HepG2 (cell line): ENCODE measurements around the gene NAGA. TPM values are rescaled to one million over a fixed set of nuclear protein-coding genes. Genes with fewer than 3 reads are reported as not detected.
A peak's percentile ranks its signal among the peaks of the same experiment; 100 is the strongest.

ENCODE experiments used
- AHR ChIP-seq: IDR thresholded peaks from 2 replicates; pipeline ENCODE4 v1.6.1; 2018; ENCODE audit warnings: missing genetic modification reagents, missing compliant biosample characterization
- GFI1 ChIP-seq: sonication (generic); formaldehyde crosslinking; IDR thresholded peaks from 2 replicates; pipeline ENCODE4 v1.5.0; 2020; ENCODE audit warnings: missing genetic modification reagents, mild to moderate bottlenecking, borderline replicate concordance
- GZF1 ChIP-seq: sonication (generic); formaldehyde crosslinking; IDR thresholded peaks from 2 replicates; pipeline ENCODE4 v1.5.1; 2020; ENCODE audit warnings: mild to moderate bottlenecking, missing genetic modification reagents
- KLF16 ChIP-seq, 2 experiments: sonication (generic) in 1 of 2; formaldehyde crosslinking in 1 of 2; IDR thresholded peaks; 2 replicates each; pipeline versions ENCODE4 v1.6.1 to v1.8.0; 2016 to 2023; ENCODE audit warnings: missing genetic modification reagents in 2 of 2, missing compliant biosample characterization in 1 of 2
- NFKBIZ ChIP-seq: IDR thresholded peaks from 2 replicates; pipeline ENCODE4 v1.6.1; 2018; ENCODE audit warnings: missing genetic modification reagents, missing compliant biosample characterization
- PHF21A ChIP-seq: sonication (generic); formaldehyde crosslinking; IDR thresholded peaks from 2 replicates; pipeline ENCODE4 v1.5.0; 2020; ENCODE audit warnings: mild to moderate bottlenecking, missing genetic modification reagents
- RBFOX2 ChIP-seq: fragments of 200-400 bp; formaldehyde crosslinking; IDR thresholded peaks from 2 replicates; pipeline ENCODE4 v1.6.1; 2017; ENCODE audit warnings: low read depth, mild to moderate bottlenecking, low read length
- SPEN ChIP-seq: sonication (generic); formaldehyde crosslinking; IDR thresholded peaks from 2 replicates; pipeline ENCODE4 v1.5.1; 2020; ENCODE audit warnings: low read depth, mild to moderate bottlenecking, missing genetic modification reagents
- TBX2 ChIP-seq: sonication (generic); formaldehyde crosslinking; IDR thresholded peaks from 2 replicates; pipeline ENCODE4 v1.5.0; 2020; ENCODE audit warnings: missing genetic modification reagents, mild to moderate bottlenecking, borderline replicate concordance
- TOPORS ChIP-seq: sonication (generic); formaldehyde crosslinking; IDR thresholded peaks from 2 replicates; pipeline ENCODE4 v1.8.0; 2023; ENCODE audit warnings: mild to moderate bottlenecking, missing genetic modification reagents
- ZBTB26 ChIP-seq: IDR thresholded peaks from 2 replicates; pipeline ENCODE4 v1.6.1; 2016; ENCODE audit warnings: missing compliant biosample characterization, missing genetic modification reagents, borderline replicate concordance
- ZNF180 ChIP-seq: sonication (generic); formaldehyde crosslinking; IDR thresholded peaks from 2 replicates; pipeline ENCODE4 v1.4.0; 2020; ENCODE audit warnings: low read depth, missing genetic modification reagents, borderline replicate concordance
- ZNF260 ChIP-seq: sonication (generic); formaldehyde crosslinking; IDR thresholded peaks from 2 replicates; pipeline ENCODE4 v1.4.0; 2020; ENCODE audit warnings: missing genetic modification reagents, low read depth, mild to moderate bottlenecking, borderline replicate concordance
- ZNF276 ChIP-seq: sonication (generic); formaldehyde crosslinking; IDR thresholded peaks from 2 replicates; pipeline ENCODE4 v1.4.0; 2020; ENCODE audit warnings: mild to moderate bottlenecking, low read depth, missing genetic modification reagents
- ZNF7 ChIP-seq: IDR thresholded peaks from 2 replicates; pipeline ENCODE4 v1.6.1; 2016; ENCODE audit warnings: missing biosample characterization, missing genetic modification reagents
- ZNF792 ChIP-seq: IDR thresholded peaks from 2 replicates; pipeline ENCODE4 v1.6.1; 2016
- ZNF883 ChIP-seq: sonication (generic); formaldehyde crosslinking; IDR thresholded peaks from 2 replicates; pipeline ENCODE4 v1.5.1; 2020; ENCODE audit warnings: mild to moderate bottlenecking, missing genetic modification reagents; ENCODE audit errors: not compliant biosample characterization
- ZSCAN25 ChIP-seq: sonication (generic); formaldehyde crosslinking; IDR thresholded peaks from 2 replicates; pipeline ENCODE4 v1.8.0; 2022; ENCODE audit warnings: mild to moderate bottlenecking, missing genetic modification reagents
- polyA plus RNA-seq, 8 experiments: library from polyadenylated mRNA; depleted of rRNA in 3 of 8; stranded (reverse) in 7 of 8; unstranded in 1 of 8; fragments of >200 nt; fragmentation: Illumina TruSeq in 4 of 8; extraction: Trizol in 4 of 8; gene quantifications; 2 replicates each; pipeline versions ENCODE4 v1.2.1 to v1.2.3, GENCODE V29; 2011 to 2016; ENCODE audit warnings: low read depth in 4 of 8, missing spikeins in 1 of 8, mixed read lengths in 1 of 8; ENCODE audit not compliant: insufficient read depth in 1 of 8
- total RNA-seq, 5 experiments: library from RNA; depleted of rRNA; stranded (reverse); fragments of >200 nt; fragmentation: Illumina TruSeq; extraction: Trizol; gene quantifications; 2 replicates each; pipeline ENCODE4 v1.2.3, GENCODE V29; 2016; ENCODE audit warnings: low read depth in 1 of 5
- TF ChIP-seq, protein P1 (sequence below): sonication (generic); formaldehyde crosslinking; conservative IDR thresholded peaks from 2 replicates; pipeline ENCODE4 v1.8.0; 2022; ENCODE audit warnings: missing genetic modification reagents
- TF ChIP-seq, protein P2 (sequence below): sonication (generic); formaldehyde crosslinking; conservative IDR thresholded peaks from 2 replicates; pipeline ENCODE4 v1.4.0; 2020; ENCODE audit warnings: missing genetic modification reagents

NAGA gene
- total and polyA plus RNA-seq, 2 of the 13 experiments (the other 11 are each of a cell fraction or from before 2014, with no cell fraction given) = 15.1 to 23.4 TPM

DNA sequence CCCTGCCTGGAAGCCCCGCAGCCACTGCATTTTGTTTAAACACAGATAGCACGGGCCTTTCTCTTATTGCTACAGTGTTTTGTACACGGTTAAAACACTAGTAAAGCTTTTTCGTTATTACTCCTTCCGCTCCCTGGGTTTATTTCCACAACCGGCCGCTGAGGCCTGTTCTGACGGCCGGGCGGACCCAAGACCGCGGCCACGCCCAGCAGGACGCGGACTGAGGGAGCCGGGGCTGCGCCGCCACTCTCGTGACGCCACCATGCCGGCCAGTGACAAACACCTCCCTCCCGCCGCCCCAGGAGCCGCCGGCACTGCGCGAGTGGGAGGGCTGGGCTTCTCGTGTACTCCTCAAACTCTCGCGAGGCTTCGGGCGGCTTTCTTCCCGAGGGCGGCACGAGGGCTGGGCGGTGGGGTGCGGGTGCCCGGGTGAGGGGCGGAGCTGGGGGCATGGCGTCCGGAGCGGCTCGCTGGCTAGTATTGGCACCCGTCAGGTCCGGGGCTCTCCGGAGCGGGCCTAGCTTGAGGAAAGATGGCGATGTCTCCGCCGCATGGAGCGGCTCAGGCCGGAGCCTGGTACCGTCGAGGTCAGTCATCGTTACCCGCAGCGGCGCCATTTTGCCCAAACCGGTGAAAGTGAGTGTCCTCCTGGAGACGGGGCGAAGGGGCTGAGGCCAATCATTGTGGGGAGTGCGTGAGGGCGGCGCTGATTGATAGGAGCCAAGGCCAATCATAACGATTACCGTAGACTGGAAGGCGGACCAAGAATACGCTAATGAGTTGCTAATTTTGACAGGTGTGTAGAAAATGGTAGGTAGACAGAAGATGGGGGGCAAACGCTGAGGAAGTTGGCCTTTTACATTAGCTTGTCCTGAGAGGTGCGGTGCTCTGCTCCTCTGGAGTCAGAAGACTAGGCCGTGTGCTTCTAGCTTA, 9.0 kb upstream of the NAGA start, which contains the start of gene SMDT1 (continued):
- TF ChIP-seq ZNF883 = peak; percentile 86
- TF ChIP-seq ZNF260 (CRISPR knock-in tag) = no peak
- no peak for TF ChIP-seq ZNF7
- TF ChIP-seq PHF21A = no peak; the same call in 1 of the 2 replicates
- no peak for TF ChIP-seq AHR (CRISPR knock-in tag)
- TF ChIP-seq SPEN (CRISPR knock-in tag) = peak; percentile 81
- TF ChIP-seq, protein P1, sequence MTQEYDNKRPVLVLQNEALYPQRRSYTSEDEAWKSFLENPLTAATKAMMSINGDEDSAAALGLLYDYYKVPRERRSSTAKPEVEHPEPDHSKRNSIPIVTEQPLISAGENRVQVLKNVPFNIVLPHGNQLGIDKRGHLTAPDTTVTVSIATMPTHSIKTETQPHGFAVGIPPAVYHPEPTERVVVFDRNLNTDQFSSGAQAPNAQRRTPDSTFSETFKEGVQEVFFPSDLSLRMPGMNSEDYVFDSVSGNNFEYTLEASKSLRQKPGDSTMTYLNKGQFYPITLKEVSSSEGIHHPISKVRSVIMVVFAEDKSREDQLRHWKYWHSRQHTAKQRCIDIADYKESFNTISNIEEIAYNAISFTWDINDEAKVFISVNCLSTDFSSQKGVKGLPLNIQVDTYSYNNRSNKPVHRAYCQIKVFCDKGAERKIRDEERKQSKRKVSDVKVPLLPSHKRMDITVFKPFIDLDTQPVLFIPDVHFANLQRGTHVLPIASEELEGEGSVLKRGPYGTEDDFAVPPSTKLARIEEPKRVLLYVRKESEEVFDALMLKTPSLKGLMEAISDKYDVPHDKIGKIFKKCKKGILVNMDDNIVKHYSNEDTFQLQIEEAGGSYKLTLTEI (CRISPR knock-in tag) = no peak
- TF ChIP-seq ZNF276 (CRISPR knock-in tag) = 0 out of 2 replicates have a peak, but pooled peaks have one; percentile 4
- peak; percentile 60 for TF ChIP-seq ZNF792 (CRISPR knock-in tag)
- no peak for TF ChIP-seq TOPORS (CRISPR knock-in tag)
- TF ChIP-seq ZSCAN25 (CRISPR knock-in tag) = peak; percentile 78
- TF ChIP-seq TBX2 (CRISPR knock-in tag) = peak; percentile 74
- TF ChIP-seq, protein P2, sequence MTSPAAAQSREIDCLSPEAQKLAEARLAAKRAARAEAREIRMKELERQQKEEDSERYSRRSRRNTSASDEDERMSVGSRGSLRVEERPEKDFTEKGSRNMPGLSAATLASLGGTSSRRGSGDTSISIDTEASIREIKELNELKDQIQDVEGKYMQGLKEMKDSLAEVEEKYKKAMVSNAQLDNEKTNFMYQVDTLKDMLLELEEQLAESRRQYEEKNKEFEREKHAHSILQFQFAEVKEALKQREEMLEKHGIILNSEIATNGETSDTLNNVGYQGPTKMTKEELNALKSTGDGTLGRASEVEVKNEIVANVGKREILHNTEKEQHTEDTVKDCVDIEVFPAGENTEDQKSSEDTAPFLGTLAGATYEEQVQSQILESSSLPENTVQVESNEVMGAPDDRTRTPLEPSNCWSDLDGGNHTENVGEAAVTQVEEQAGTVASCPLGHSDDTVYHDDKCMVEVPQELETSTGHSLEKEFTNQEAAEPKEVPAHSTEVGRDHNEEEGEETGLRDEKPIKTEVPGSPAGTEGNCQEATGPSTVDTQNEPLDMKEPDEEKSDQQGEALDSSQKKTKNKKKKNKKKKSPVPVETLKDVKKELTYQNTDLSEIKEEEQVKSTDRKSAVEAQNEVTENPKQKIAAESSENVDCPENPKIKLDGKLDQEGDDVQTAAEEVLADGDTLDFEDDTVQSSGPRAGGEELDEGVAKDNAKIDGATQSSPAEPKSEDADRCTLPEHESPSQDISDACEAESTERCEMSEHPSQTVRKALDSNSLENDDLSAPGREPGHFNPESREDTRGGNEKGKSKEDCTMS (CRISPR knock-in tag) = no peak
- TF ChIP-seq GZF1 (CRISPR knock-in tag) = peak; percentile 26; the same call in 1 of the 2 replicates
- 0 out of 2 replicates have a peak, but pooled peaks have one; percentile 15 for TF ChIP-seq ZNF180 (CRISPR knock-in tag)
- no peak; the same call in 1 of the 2 replicates for TF ChIP-seq ZBTB26 (CRISPR knock-in tag)
- TF ChIP-seq KLF16 (CRISPR knock-in tag; IDR thresholded peaks at IDR 0.05) = peak in 1 of 2 experiments; percentile 87; a peak in 1 of 4 replicates
- no peak for TF ChIP-seq GFI1 (CRISPR knock-in tag)
- peak; percentile 96 for TF ChIP-seq RBFOX2
- TF ChIP-seq NFKBIZ (CRISPR knock-in tag) = 0 out of 2 replicates have a peak, but pooled peaks have one; percentile 44
